Natural killer cell (primary cell): ENCODE results near the gene PRDM9. TPM values are rescaled to one million over a fixed set of nuclear protein-coding genes. Genes with fewer than 3 reads are reported as not detected.

Experiments
- ATAC-seq, 3 donors: fragments of 150-1000 bp in 2 of 3; fragments of 200-7000 bp in 1 of 3; cut with Tn5 transposase; 1 replicate in 1 of 3; 2 replicates in 2 of 3; pipeline ENCODE4 v1.10.0; 2021; ENCODE audit warnings: mild to moderate bottlenecking in 2 of 3, moderate library complexity in 2 of 3
- DNase-seq, 2 donors: peaks; one replicate each; pipeline versions ENCODE4 v3.0.0 to v3.0.0-alpha.2; 2013 to 2021; ENCODE audit warnings: mixed read lengths in 1 of 2
- H3K27ac ChIP-seq: one replicate; pipeline ENCODE4 v1.5.1; 2013; ENCODE audit warnings: mild to moderate bottlenecking, low read length
- H3K27me3 ChIP-seq: one replicate; pipeline ENCODE4 v1.6.1; 2013; ENCODE audit warnings: low read length; ENCODE audit not compliant: control insufficient read depth, insufficient read depth
- H3K36me3 ChIP-seq: one replicate; pipeline ENCODE4 v1.6.1; 2013; ENCODE audit warnings: low read length; ENCODE audit not compliant: control insufficient read depth, insufficient read depth
- H3K4me1 ChIP-seq: one replicate; pipeline ENCODE4 v1.6.1; 2013; ENCODE audit warnings: low read length; ENCODE audit not compliant: control insufficient read depth, insufficient read depth
- H3K4me3 ChIP-seq: one replicate; pipeline ENCODE4 v1.5.1; 2013; ENCODE audit warnings: low read length
- H3K9me3 ChIP-seq: one replicate; pipeline ENCODE4 v1.6.1; 2013; ENCODE audit warnings: low read length; ENCODE audit not compliant: control insufficient read depth, insufficient read depth
- H3K27ac Mint-ChIP-seq, 2 donors: one replicate each; pipeline ENCODE4 v1.8.0; 2022; ENCODE audit warnings: mild to moderate bottlenecking in 2 of 2, mixed read lengths in 2 of 2, moderate library complexity in 1 of 2
- H3K27me3 Mint-ChIP-seq, 2 donors: one replicate each; pipeline ENCODE4 v1.8.0; 2022; ENCODE audit warnings: low read depth in 2 of 2, mixed read lengths in 2 of 2
- H3K36me3 Mint-ChIP-seq: one replicate; pipeline ENCODE4 v1.8.0; 2022; ENCODE audit warnings: mixed read lengths
- H3K4me1 Mint-ChIP-seq, 2 donors: one replicate each; pipeline ENCODE4 v1.8.0; 2022; ENCODE audit warnings: mixed read lengths in 2 of 2
- H3K4me3 Mint-ChIP-seq: one replicate; pipeline ENCODE4 v1.8.0; 2022; ENCODE audit warnings: mild to moderate bottlenecking, moderate library complexity, mixed read lengths
- H3K9me3 Mint-ChIP-seq, 2 donors: one replicate each; pipeline ENCODE4 v1.8.0; 2022; ENCODE audit warnings: mixed read lengths in 2 of 2
- CTCF ChIP-seq: fragments of 200-600 bp; IDR thresholded peaks from one replicate; pipeline ENCODE4 v1.8.0; 2022; ENCODE audit warnings: antibody characterized with exemption
- WGBS: methylation state at CpG from one replicate; pipeline ENCODE4 v1.1.7; 2013; ENCODE audit warnings: missing lambda C conversion rate; ENCODE audit not compliant: insufficient coverage; 5-methylcytosine and 5-hydroxymethylcytosine counted together
- intact Hi-C: fragments of 100-400 bp; cut with micrococcal nuclease; formaldehyde crosslinking; loops from one replicate; pipeline ENCODE4 v1.14.2; 2022
- total RNA-seq, 4 donors: library from RNA; stranded (reverse); fragments of 120-200 nt in 1 of 4; gene quantifications; one replicate each; pipeline versions ENCODE4 v1.2.3 to v1.2.4, GENCODE V29; 2013 to 2022

The PRDM9 gene
- total RNA-seq, 3 donors from 2014 or later (not counting 1 experiment from before 2014, with no cell fraction given), result not detected

GRCh38 chr5:23466401-23466912 lies 41.0 kb upstream of the PRDM9 start:
- no peak overlapping the region for H3K4me3 Mint-ChIP-seq
- H3K36me3 ChIP-seq, result no peaks in the 10 kb centered on the region
- no peak overlapping the region for H3K4me3 ChIP-seq
- H3K36me3 Mint-ChIP-seq, result peaks cover 20% of the 10 kb centered on the region
- no peak for TF ChIP-seq CTCF
- intact Hi-C loops, result no loop called here
- no peaks in the 10 kb centered on the region for H3K4me1 Mint-ChIP-seq
- no peaks in the 10 kb centered on the region for H3K27me3 ChIP-seq
- peaks cover 4% of the 10 kb centered on the region for H3K9me3 ChIP-seq
- H3K27ac ChIP-seq, result no peak overlapping the region
- no peaks in the 10 kb centered on the region for H3K4me1 ChIP-seq
- WGBS, result 89% methylated on average over 2 of the region's 2 CpGs
- peaks cover 12 to 15% of the 10 kb centered on the region in 2 donors for H3K9me3 Mint-ChIP-seq
- DNase-seq (no peak), ATAC-seq (no peak)
- no peaks in the 10 kb centered on the region for H3K27me3 Mint-ChIP-seq
- H3K27ac Mint-ChIP-seq, result no peak overlapping the region

GRCh38 chr5:23468658-23469057 lies 38.8 kb upstream of the PRDM9 start:
- no peak overlapping the region for H3K4me3 ChIP-seq
- no peak for TF ChIP-seq CTCF
- no peak overlapping the region for H3K27ac ChIP-seq
- H3K4me1 ChIP-seq, result no peaks in the 10 kb centered on the region
- ATAC-seq (no peak), DNase-seq (no peak)
- 73% methylated on average over 3 of the region's 3 CpGs for WGBS
- H3K27me3 ChIP-seq, result no peaks in the 10 kb centered on the region
- peaks cover under 1% of the 10 kb centered on the region for H3K9me3 ChIP-seq
- Mint-ChIP-seq H3K36me3 (peaks cover 11% of the 10 kb centered on the region), H3K4me3 (no peak overlapping the region), H3K27ac (no peak overlapping the region), H3K27me3 (no peaks in the 10 kb centered on the region), H3K9me3 (peaks cover 5 to 10% of the 10 kb centered on the region in 2 donors), H3K4me1 (no peaks in the 10 kb centered on the region)
- H3K36me3 ChIP-seq, result no peaks in the 10 kb centered on the region
- intact Hi-C loops, result no loop called here

- no peak for TF ChIP-seq CTCF
- Mint-ChIP-seq H3K27me3 (no peaks in the 10 kb centered on the region), H3K4me1 (no peaks in the 10 kb centered on the region), H3K36me3 (peaks cover 1% of the 10 kb centered on the region), H3K4me3 (no peak overlapping the region), H3K9me3 (peaks cover 5 to 6% of the 10 kb centered on the region in 2 donors), H3K27ac (no peak overlapping the region)
- Histone ChIP-seq H3K36me3 (no peaks in the 10 kb centered on the region), H3K27ac (no peak overlapping the region), H3K9me3 (no peaks in the 10 kb centered on the region), H3K4me1 (no peaks in the 10 kb centered on the region), H3K4me3 (no peak overlapping the region), H3K27me3 (no peaks in the 10 kb centered on the region)
- intact Hi-C loops, result no loop called here
- DNase-seq (no peak), ATAC-seq (no peak)
Measured at GRCh38 chr5:23473915-23474314, 33.5 kb upstream of the PRDM9 start.

GRCh38 chr5:23474315-23474714 lies 33.1 kb upstream of the PRDM9 start:
- WGBS, result 45% methylated on average over 1 of the region's 1 CpG
- H3K27me3 ChIP-seq, result no peaks in the 10 kb centered on the region
- intact Hi-C loops, result no loop called here
- no peaks in the 10 kb centered on the region for H3K9me3 ChIP-seq
- Mint-ChIP-seq H3K36me3 (no peaks in the 10 kb centered on the region), H3K27ac (no peak overlapping the region), H3K27me3 (no peaks in the 10 kb centered on the region), H3K9me3 (peaks cover 6 to 9% of the 10 kb centered on the region in 2 donors), H3K4me3 (no peak overlapping the region), H3K4me1 (no peaks in the 10 kb centered on the region)
- no peaks in the 10 kb centered on the region for H3K36me3 ChIP-seq
- H3K27ac ChIP-seq, result no peak overlapping the region
- no peaks in the 10 kb centered on the region for H3K4me1 ChIP-seq
- no peak for ATAC-seq
- DNase-seq, result no peak
- no peak overlapping the region for H3K4me3 ChIP-seq
- TF ChIP-seq CTCF, result no peak
